Stomach smooth muscle (tissue), 2 donors: ENCODE results near the gene ACAP3.

Experiments used
- H3K27ac ChIP-seq: one replicate; pipeline ENCODE4 v1.7.0; 2013; ENCODE audit warnings: mild to moderate bottlenecking, low read length, inconsistent platforms
- H3K27me3 ChIP-seq, 2 donors: one replicate each; pipeline ENCODE4 v1.7.0; 2013; ENCODE audit warnings: low read length in 2 of 2; ENCODE audit not compliant: insufficient read depth in 2 of 2, control insufficient read depth in 1 of 2
- H3K36me3 ChIP-seq, 2 donors: one replicate each; pipeline ENCODE4 v1.7.0; 2013; ENCODE audit warnings: low read length in 2 of 2; ENCODE audit not compliant: control insufficient read depth in 2 of 2, insufficient read depth in 2 of 2
- H3K4me1 ChIP-seq: one replicate; pipeline ENCODE4 v1.7.0; 2013; ENCODE audit warnings: low read length; ENCODE audit not compliant: control insufficient read depth, insufficient read depth
- H3K4me3 ChIP-seq, 2 donors: one replicate each; pipeline ENCODE4 v1.7.0; 2013; ENCODE audit warnings: low read length in 2 of 2
- H3K9ac ChIP-seq, 2 donors: one replicate each; pipeline ENCODE4 v1.7.0; 2013; ENCODE audit warnings: low read length in 2 of 2, mild to moderate bottlenecking in 1 of 2
- H3K9me3 ChIP-seq, 2 donors: one replicate each; pipeline ENCODE4 v1.7.0; 2013; ENCODE audit warnings: low read length in 2 of 2; ENCODE audit not compliant: control insufficient read depth in 2 of 2
- donor health status: healthy.
- donor health status: Pancreatic carcinoma.

The ACAP3 gene

GRCh38 chr1:1327291-1327690 lies 19.6 kb upstream of the ACAP3 start:
- Histone ChIP-seq H3K36me3 (peaks cover 6 to 12% of the 10 kb centered on the region in 2 donors), H3K9ac (no peak overlapping the region), H3K4me1 (peaks cover 32% of the 10 kb centered on the region), H3K4me3 (no peak overlapping the region), H3K27ac (no peak overlapping the region), H3K9me3 (no peaks in the 10 kb centered on the region), H3K27me3 (no peaks in the 10 kb centered on the region)

GRCh38 chr1:1326075-1326605 lies 18.4 kb upstream of the ACAP3 start:
- H3K4me1 ChIP-seq: peaks cover 40% of the 10 kb centered on the region
- no peaks in the 10 kb centered on the region for H3K27me3 ChIP-seq
- peak overlapping the region in 1 of 2 donors; percentile 28 for H3K9ac ChIP-seq
- peak overlapping the region in 1 of 2 donors; percentile 83 for H3K4me3 ChIP-seq
- no peak overlapping the region for H3K27ac ChIP-seq
- no peaks in the 10 kb centered on the region for H3K9me3 ChIP-seq
- peaks cover 6 to 12% of the 10 kb centered on the region in 2 donors for H3K36me3 ChIP-seq

DNA sequence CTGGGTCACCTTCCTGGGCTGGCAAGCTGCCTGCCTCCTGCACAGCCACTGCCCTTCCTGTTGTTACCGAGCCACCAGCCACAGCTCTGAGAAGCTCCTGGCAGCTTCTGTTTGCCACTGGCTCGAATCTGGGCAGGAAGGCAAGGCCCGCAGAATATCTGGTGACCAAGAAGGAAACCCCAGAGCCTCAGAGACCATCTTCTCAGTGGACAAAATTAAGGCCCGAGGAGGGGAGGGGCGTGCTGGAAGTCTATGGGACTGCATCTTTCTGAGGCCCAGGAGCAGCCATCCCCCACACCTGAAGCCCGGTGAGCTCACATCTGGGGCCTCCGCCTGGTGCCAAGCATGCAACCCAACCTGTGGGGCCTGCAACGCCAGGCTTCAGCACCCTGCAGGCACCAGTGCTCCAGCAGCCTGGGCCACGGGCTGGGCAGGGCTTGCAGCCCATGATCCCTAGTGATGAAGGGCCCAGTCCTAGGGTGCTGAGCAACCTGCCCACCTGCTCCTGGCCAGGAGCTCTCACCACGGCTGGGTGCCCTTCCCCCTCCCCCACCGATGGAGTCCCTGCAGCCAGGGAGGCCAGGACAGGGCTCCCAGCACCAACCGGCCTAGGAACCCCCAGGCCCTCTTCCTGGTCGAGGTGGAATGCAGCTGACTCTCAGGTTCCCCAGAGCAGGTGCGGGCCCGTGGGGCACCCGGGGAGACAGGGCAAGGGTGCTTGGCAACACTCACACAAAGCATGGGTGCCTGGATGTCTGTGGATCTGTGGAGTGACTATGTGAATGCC lies 17.8 kb upstream of the ACAP3 start:
- peaks cover 47% of the 10 kb centered on the region for H3K4me1 ChIP-seq
- no peaks in the 10 kb centered on the region for H3K27me3 ChIP-seq
- peak overlapping the region; percentile 83 to 84 for H3K9ac ChIP-seq
- peak overlapping the region; percentile 68 to 83 for H3K4me3 ChIP-seq
- no peaks in the 10 kb centered on the region for H3K9me3 ChIP-seq
- peaks cover 6 to 12% of the 10 kb centered on the region in 2 donors for H3K36me3 ChIP-seq
- peak overlapping the region; percentile 55 for H3K27ac ChIP-seq

GRCh38 chr1:1324524-1325287 lies 17.0 kb upstream of the ACAP3 start, which contains the start of the genes CPTP and INTS11:
TSS of gene CPTP (plus strand) at chr1:1324802. CDS start at chr1:1326911, 2,109 bp downstream.
TSS of gene INTS11 (minus strand) at chr1:1324660. CDS start at chr1:1324608, 52 bp downstream.
- peak within 1 kb of the TSS; percentile 83 to 84 for H3K9ac ChIP-seq
- peak within 1 kb of the TSS; percentile 62 for H3K27ac ChIP-seq
- no peaks in the 10 kb centered on the region for H3K9me3 ChIP-seq
- no peaks in the 10 kb centered on the region for H3K27me3 ChIP-seq
- peak within 1 kb of the TSS; percentile 81 to 83 for H3K4me3 ChIP-seq
- H3K4me1 ChIP-seq: peaks cover 52% of the 10 kb centered on the region
- peaks cover 9 to 14% of the 10 kb centered on the region in 2 donors for H3K36me3 ChIP-seq

DNA sequence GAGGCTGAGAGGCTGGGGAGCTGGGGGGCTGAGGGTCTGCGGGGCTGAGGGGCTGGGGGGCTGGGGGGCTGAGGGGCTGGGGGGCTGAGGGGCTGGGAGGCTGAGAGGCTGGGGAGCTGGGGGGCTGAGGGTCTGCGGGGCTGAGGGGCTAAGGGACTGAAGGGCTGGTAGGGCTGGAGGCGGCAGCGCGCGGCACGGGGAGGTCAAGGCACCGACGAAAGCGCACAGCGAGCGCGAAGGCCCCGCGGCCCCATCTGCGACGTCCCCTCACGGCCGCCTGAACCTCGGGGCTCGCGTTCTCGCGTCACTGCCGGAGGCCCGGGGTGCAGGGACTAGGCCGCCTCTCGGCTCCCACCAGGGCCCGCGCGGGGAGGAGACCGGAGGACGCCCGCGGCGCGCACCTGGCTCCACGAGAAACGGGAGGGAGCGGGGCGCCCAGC lies 16.4 kb upstream of the ACAP3 start:
- Histone ChIP-seq H3K4me3 (peak overlapping the region; percentile 81 to 83), H3K27me3 (no peaks in the 10 kb centered on the region), H3K4me1 (peaks cover 55% of the 10 kb centered on the region), H3K27ac (peak overlapping the region; percentile 62), H3K9me3 (no peaks in the 10 kb centered on the region), H3K9ac (peak overlapping the region; percentile 62 to 79), H3K36me3 (peaks cover 9 to 19% of the 10 kb centered on the region in 2 donors)

DNA sequence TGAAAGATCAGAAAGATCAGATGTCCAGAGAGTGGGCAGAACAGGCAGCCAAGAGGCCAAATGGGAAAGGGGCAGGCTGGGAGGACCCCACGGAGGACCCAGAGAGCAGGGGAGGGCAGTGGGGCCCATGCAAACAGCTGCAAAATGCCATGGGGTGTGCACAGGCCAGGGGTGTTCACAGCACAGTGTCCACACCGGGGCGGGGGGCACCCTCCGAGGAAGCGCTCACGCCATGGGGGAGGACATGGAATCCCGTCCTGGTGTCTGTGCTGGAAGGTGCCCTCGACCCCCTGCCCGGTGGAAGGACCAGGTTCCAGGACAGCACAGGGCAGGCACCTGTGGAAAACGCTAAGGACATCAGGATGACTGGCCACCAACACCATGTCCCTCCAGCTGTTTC lies 15.2 kb upstream of the ACAP3 start:
- no peak overlapping the region for H3K27ac ChIP-seq
- peaks cover 6 to 11% of the 10 kb centered on the region in 2 donors for H3K36me3 ChIP-seq
- H3K9me3 ChIP-seq: no peaks in the 10 kb centered on the region
- H3K4me1 ChIP-seq: peaks cover 66% of the 10 kb centered on the region
- H3K9ac ChIP-seq: no peak overlapping the region
- H3K4me3 ChIP-seq: peak overlapping the region in 1 of 2 donors; percentile 35
- no peaks in the 10 kb centered on the region for H3K27me3 ChIP-seq

- H3K27me3 ChIP-seq: no peaks in the 10 kb centered on the region
- peaks cover 3 to 11% of the 10 kb centered on the region in 2 donors for H3K36me3 ChIP-seq
- H3K27ac ChIP-seq: no peak overlapping the region
- no peak overlapping the region for H3K9ac ChIP-seq
- H3K4me3 ChIP-seq: no peak overlapping the region
- no peaks in the 10 kb centered on the region for H3K9me3 ChIP-seq
- H3K4me1 ChIP-seq: peaks cover 71% of the 10 kb centered on the region
These were observed 14.7 kb upstream of the ACAP3 start for GRCh38 chr1:1322418-1322817.

DNA sequence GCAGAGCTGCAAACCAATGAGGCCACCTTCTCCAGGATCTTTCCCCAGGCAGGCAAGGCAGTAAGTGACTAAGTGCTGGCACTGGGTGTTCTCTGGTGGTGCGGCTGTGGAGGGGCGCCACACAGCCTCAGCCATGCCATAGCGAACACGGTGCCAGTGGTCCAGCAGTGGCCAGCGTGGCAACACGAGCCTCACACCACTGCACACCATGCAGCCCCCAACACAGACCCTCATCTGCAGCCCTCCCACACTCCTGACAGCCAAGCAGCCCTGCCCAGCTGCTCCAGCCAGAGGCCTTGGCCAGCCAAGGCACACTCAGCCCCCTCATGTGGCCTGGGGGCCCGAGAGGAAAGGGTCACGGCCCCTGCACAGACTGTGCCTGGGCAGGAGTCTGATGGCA lies 13.7 kb upstream of the ACAP3 start:
- H3K9me3 ChIP-seq: no peaks in the 10 kb centered on the region
- H3K9ac ChIP-seq: no peak overlapping the region
- no peak overlapping the region for H3K4me3 ChIP-seq
- H3K36me3 ChIP-seq: peaks cover 3 to 9% of the 10 kb centered on the region in 2 donors
- H3K27me3 ChIP-seq: no peaks in the 10 kb centered on the region
- peaks cover 68% of the 10 kb centered on the region for H3K4me1 ChIP-seq
- H3K27ac ChIP-seq: no peak overlapping the region

- Histone ChIP-seq H3K4me3 (no peak overlapping the region), H3K36me3 (peaks cover 3 to 9% of the 10 kb centered on the region in 2 donors), H3K9ac (no peak overlapping the region), H3K4me1 (peaks cover 64% of the 10 kb centered on the region), H3K27ac (no peak overlapping the region), H3K9me3 (no peaks in the 10 kb centered on the region), H3K27me3 (no peaks in the 10 kb centered on the region)
These were observed 13.1 kb upstream of the ACAP3 start for GRCh38 chr1:1320666-1321448.

DNA sequence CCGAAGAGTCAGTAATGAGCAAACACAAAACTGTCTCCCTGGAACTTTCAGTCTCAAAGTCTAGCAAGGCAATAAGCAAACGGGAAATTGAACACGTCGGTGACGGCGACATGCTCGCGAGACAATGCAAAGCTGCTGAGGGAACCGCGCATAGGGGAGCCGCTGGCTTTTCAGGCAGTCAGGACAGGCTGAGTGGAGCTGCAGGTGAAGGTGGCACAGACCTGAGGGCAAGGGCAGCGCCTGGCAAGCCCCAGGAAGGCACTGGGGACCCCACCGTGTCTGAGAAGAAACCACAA lies 11.9 kb upstream of the ACAP3 start:
- Histone ChIP-seq H3K4me1 (peaks cover 55% of the 10 kb centered on the region), H3K9me3 (no peaks in the 10 kb centered on the region), H3K9ac (no peak overlapping the region), H3K27ac (peak overlapping the region; percentile 46), H3K4me3 (no peak overlapping the region), H3K27me3 (no peaks in the 10 kb centered on the region), H3K36me3 (peaks cover 10 to 13% of the 10 kb centered on the region in 2 donors)
